ENCODE data around the gene ALK.

Gene ALK

GRCh38 chr2:29475499-29475898 lies 445.9 kb downstream of the ALK start:
- TF ChIP-seq CTCF (IDR thresholded peaks at IDR 0.05) = no peak
- Histone ChIP-seq H3K4me1 (ENCODE audit: control insufficient read depth in 1 of 2, insufficient read depth in 1 of 2, low read depth in 1 of 2, low read length in 1 of 2) (no peaks in the 10 kb centered on the region), H3K9me3 (no peaks in the 10 kb centered on the region), H3K36me3 (no peaks in the 10 kb centered on the region), H3K27ac (no peak overlapping the region), H3K4me3 (ENCODE audit: low read depth in 1 of 2, low read length in 1 of 2) (no peak overlapping the region), H3K27me3 (no peaks in the 10 kb centered on the region)

- Histone ChIP-seq H3K27me3 (no peaks in the 10 kb centered on the region), H3K27ac (no peak overlapping the region), H3K9me3 (no peaks in the 10 kb centered on the region), H3K4me3 (ENCODE audit: low read depth in 1 of 2, low read length in 1 of 2) (no peak overlapping the region), H3K36me3 (no peaks in the 10 kb centered on the region), H3K4me1 (ENCODE audit: control insufficient read depth in 1 of 2, insufficient read depth in 1 of 2, low read depth in 1 of 2, low read length in 1 of 2) (no peaks in the 10 kb centered on the region)
- TF ChIP-seq CTCF (IDR thresholded peaks at IDR 0.05) = no peak
These were observed 451.4 kb downstream of the ALK start for GRCh38 chr2:29469961-29470360.

GRCh38 chr2:29469516-29469915 lies 451.9 kb downstream of the ALK start:
- Histone ChIP-seq H3K27ac (no peak overlapping the region), H3K9me3 (no peaks in the 10 kb centered on the region), H3K27me3 (no peaks in the 10 kb centered on the region), H3K36me3 (no peaks in the 10 kb centered on the region), H3K4me3 (ENCODE audit: low read depth in 1 of 2, low read length in 1 of 2) (no peak overlapping the region), H3K4me1 (ENCODE audit: control insufficient read depth in 1 of 2, insufficient read depth in 1 of 2, low read depth in 1 of 2, low read length in 1 of 2) (no peaks in the 10 kb centered on the region)
- TF ChIP-seq CTCF (IDR thresholded peaks at IDR 0.05) = no peak

- no peaks in the 10 kb centered on the region for H3K36me3 ChIP-seq
- H3K27me3 ChIP-seq = no peaks in the 10 kb centered on the region
- no peak overlapping the region for H3K27ac ChIP-seq
- no peak for TF ChIP-seq CTCF (IDR thresholded peaks at IDR 0.05)
- H3K4me1 ChIP-seq (ENCODE audit: control insufficient read depth in 1 of 2, insufficient read depth in 1 of 2, low read depth in 1 of 2, low read length in 1 of 2) = no peaks in the 10 kb centered on the region
- no peaks in the 10 kb centered on the region for H3K9me3 ChIP-seq
- no peak overlapping the region for H3K4me3 ChIP-seq (ENCODE audit: low read depth in 1 of 2, low read length in 1 of 2)
These were observed 458.0 kb downstream of the ALK start for GRCh38 chr2:29463181-29463900.

- Histone ChIP-seq H3K36me3 (no peaks in the 10 kb centered on the region), H3K4me3 (ENCODE audit: low read depth in 1 of 2, low read length in 1 of 2) (no peak overlapping the region), H3K27ac (no peak overlapping the region), H3K4me1 (ENCODE audit: control insufficient read depth in 1 of 2, insufficient read depth in 1 of 2, low read depth in 1 of 2, low read length in 1 of 2) (no peaks in the 10 kb centered on the region), H3K9me3 (no peaks in the 10 kb centered on the region), H3K27me3 (no peaks in the 10 kb centered on the region)
- TF ChIP-seq CTCF (IDR thresholded peaks at IDR 0.05) = no peak
These were observed 459.1 kb downstream of the ALK start for GRCh38 chr2:29462293-29462692.
